Superior temporal gyrus (tissue), 1 donor: ENCODE data around the gene INKA1.
"Not testable (repeated sequence)": the region's sequence is repeated elsewhere in the genome, so short reads cannot be mapped to it uniquely, and the experiment has no call there.

ENCODE experiments used
- DNase-seq: peaks from one replicate; pipeline ENCODE4 v3.0.0-alpha.2; 2016; ENCODE audit errors: extremely low spot score

INKA1 gene

GRCh38 chr3:49807431-49808114, 4.5 kb downstream of the INKA1 start:
- no peak for DNase-seq

GRCh38 chr3:49812916-49813496, 9.9 kb downstream of the INKA1 start:
- no peak for DNase-seq

GRCh38 chr3:49813497-49814174, 10.6 kb downstream of the INKA1 start, which contains the start of gene UBA7:
Gene UBA7, minus strand, starts transcription at chr3:49813953. Its CDS starts 166 bp downstream, at chr3:49813787.
- peak; percentile 27 for DNase-seq

GRCh38 chr3:49823131-49823530, 20.1 kb downstream of the INKA1 start:
- DNase-seq = not testable (repeated sequence)

- no peak for DNase-seq
These were observed 23.0 kb downstream of the INKA1 start for GRCh38 chr3:49826016-49826415.

GRCh38 chr3:49831341-49831740, 28.3 kb downstream of the INKA1 start:
- no peak for DNase-seq

- DNase-seq = peak; percentile 93
These were observed 36.2 kb downstream of the INKA1 start for GRCh38 chr3:49839193-49839809.

GRCh38 chr3:49840388-49840787, 37.3 kb downstream of the INKA1 start:
- DNase-seq = no peak

GRCh38 chr3:49841126-49841696, 38.1 kb downstream of the INKA1 start:
- no peak for DNase-seq

- DNase-seq = peak; percentile 55
These were observed 38.7 kb downstream of the INKA1 start for GRCh38 chr3:49841806-49842205.

GRCh38 chr3:49842843-49843517, 39.9 kb downstream of the INKA1 start:
- no peak for DNase-seq

GRCh38 chr3:49844464-49845183, 41.6 kb downstream of the INKA1 start:
- DNase-seq = no peak

- no peak for DNase-seq
These were observed 42.6 kb downstream of the INKA1 start for GRCh38 chr3:49845694-49846093.
